GM10847 (cell line): ENCODE measurements around the gene WBP2NL.

Source experiments
- POLR2A ChIP-seq: IDR thresholded peaks from 2 replicates; pipeline ENCODE4 v1.6.1; 2011; ENCODE audit not compliant: insufficient read length; ENCODE audit errors: extremely low read depth

The WBP2NL gene, protein sequence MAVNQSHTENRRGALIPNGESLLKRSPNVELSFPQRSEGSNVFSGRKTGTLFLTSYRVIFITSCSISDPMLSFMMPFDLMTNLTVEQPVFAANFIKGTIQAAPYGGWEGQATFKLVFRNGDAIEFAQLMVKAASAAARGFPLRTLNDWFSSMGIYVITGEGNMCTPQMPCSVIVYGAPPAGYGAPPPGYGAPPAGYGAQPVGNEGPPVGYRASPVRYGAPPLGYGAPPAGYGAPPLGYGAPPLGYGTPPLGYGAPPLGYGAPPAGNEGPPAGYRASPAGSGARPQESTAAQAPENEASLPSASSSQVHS

GRCh38 chr22:41998361-41999261 is at the start of gene WBP2NL:
Gene WBP2NL, plus strand, starts transcription at chr22:41998788. Its CDS starts 31 bp downstream, at chr22:41998819.
- peak; percentile 74 for TF ChIP-seq POLR2A

- TF ChIP-seq POLR2A, result peak; percentile 11
Measured at GRCh38 chr22:41949297-41949965, 49.2 kb upstream of the WBP2NL start.

GRCh38 chr22:41951898-41952474 is 46.6 kb upstream of the WBP2NL start, which contains the start of gene SMIM45:
Gene SMIM45, plus strand, starts transcription at chr22:41952150.
- TF ChIP-seq POLR2A, result no peak

DNA sequence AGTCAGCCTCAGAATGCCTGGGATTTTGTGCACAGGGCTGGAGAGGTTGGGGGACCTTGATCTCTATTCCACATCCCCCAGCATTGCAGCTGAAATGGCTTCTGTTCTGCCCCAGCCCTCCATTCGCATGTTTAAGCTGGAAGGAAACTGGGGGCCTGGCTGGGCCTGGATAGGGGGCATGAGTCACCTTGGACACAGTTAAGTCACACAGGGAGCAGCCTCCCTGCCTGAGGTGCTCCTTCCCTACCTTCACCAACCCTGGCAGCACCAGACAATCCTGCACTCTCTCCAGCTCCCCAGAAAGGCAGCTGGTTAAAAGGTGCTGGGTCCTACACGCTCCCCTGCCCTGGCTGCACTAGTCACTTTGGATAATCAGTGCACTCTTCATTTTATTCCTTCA is 45.9 kb upstream of the WBP2NL start:
- no peak for TF ChIP-seq POLR2A

DNA sequence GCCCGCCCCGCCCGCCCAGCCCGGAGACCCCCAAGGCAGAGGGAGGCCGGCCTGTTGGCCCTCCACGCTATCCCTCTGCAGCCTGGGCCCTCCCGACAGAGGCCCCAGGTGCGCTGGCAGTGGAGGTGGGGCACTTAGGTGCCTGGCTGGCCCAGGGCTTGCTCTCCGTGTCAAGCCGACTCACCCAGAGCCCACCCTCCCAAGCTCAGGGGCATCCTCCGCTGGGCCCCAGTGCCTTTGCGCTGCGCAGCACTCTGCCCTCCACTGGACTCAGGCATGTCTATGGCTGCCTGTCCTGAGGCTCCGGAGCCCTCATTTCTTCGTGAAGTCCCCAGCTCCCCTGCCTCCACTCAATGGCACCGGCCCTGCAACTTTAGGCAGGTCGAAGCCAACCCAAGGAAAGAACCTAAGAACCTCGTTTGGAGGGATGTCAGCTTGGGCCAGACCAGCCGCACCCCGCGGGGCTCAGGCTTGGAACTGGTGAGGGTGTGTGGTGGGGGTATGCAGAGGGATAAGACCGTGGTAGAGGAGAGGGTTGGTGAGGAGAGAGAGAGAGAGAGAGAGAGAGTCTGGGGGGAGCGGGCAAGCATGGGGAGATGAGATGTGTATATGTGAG is 40.5 kb upstream of the WBP2NL start:
- no peak for TF ChIP-seq POLR2A

DNA sequence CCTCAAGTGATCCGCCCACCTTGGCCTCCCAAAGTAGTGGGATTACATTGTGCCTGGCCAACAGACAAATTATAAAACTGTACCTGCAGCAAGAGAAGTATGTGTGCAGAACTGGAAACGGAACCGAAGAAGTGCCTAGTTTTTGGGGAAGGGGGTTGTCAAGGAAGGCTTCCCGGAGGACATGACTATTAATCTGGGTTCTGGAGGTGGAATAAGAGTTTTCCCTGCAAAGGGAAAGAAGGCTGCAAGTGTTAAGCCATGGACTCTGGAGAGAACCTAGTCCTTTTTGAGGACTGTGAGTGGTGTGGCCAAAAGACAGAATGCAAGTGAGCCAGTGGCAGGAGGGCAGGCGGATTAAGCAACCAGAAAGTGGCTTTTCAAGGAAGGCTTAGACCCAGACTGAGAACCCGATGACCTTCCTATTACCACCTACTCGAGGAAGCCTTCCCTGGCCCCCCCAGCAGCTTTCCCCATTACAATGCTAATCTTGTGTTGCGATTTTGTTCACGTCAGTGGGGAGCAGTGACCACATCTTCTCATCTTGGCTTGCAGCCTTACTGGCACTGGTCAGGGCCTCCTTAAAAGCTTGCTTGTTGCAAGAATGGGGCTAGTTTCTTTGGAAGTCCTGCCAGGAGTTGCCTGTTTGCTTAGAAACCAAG is 35.0 kb upstream of the WBP2NL start:
- TF ChIP-seq POLR2A, result no peak

GRCh38 chr22:41964112-41964491 is 34.5 kb upstream of the WBP2NL start:
- TF ChIP-seq POLR2A, result no peak

DNA sequence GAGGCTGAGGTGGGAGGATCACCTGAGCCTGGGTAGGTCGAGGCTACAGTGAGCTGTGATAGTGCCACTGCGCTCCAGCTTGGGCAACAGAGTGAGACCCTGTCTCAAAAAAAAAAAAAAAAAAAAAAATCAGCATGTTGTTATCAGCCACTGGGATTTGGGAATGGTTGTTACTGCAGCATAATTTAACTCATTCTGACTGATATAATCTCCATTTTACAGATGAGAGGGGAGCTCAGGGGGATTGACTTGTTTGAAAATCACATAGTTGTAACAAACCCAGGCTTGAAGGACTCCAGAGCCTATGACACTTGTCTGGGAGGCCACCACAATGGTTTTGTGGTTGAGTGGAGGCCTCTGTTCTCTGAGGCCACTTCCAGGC is 32.4 kb upstream of the WBP2NL start:
- TF ChIP-seq POLR2A, result no peak

DNA sequence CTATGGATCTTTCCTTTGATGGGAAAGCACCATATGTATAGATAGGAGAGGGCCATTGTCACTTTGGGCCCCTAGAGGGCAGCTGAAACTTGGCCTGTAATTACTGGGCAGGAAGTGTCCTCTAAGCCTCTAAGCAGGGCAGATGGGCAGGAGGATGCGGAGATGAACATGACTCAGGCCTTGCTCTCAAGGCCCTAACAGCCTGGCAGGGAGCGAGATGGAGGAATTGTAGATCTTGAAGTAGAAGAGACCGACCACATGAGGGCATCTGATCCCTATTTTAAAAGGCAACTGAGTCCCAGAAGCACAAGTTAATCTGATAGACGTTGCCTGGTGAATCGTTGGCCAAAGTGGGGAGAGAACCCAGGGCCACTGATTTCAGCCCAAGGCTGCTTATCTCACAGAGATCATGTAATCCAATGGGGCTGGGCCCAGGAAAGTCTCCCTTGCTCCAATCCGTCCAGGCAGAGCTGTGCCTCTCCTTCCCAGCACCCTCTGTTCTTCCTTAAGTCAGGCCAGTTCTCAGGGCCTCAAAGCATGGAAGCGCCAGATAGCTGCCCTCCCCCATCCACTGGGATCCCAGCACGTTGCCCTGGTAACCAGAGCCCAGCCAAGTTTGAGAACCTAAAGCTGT is 31.9 kb upstream of the WBP2NL start:
- no peak for TF ChIP-seq POLR2A

- TF ChIP-seq POLR2A, result no peak
Measured at GRCh38 chr22:41968601-41969000, 30.0 kb upstream of the WBP2NL start.

- no peak for TF ChIP-seq POLR2A
Measured at GRCh38 chr22:41969110-41969646, 29.4 kb upstream of the WBP2NL start, which contains the start of gene SEPTIN3. Gene SEPTIN3, plus strand, starts transcription at chr22:41969443. Its CDS starts 2,050 bp downstream, at chr22:41971493.

DNA sequence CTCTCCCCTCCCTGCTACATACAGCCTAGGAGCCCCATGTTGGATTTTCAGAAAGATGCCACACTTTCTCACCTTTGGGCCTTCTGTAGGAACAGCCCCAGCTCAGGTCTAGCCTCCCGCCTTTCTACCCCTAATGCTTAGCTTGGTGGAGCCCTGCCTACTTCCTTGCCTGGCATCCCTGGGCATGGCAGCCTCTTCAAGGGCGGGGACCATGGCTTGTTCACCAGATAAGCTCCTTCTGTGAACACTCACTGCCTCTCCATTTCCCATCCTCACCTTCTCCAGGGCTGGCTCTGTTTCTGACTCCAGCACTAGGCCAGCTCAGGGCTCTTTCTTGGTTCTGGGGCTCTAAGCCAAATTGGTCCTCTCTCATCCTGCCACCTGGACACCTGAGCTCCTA is 28.0 kb upstream of the WBP2NL start:
- no peak for TF ChIP-seq POLR2A

- no peak for TF ChIP-seq POLR2A
Measured at GRCh38 chr22:41971431-41971830, 27.2 kb upstream of the WBP2NL start.
